Stimulated activated CD8-positive, alpha-beta memory T cell treated with anti-CD3 and anti-CD28 coated beads, Interleukin-7, amount 100 ng/mL, for 1 hour (primary cell): Measurements from ENCODE around the gene PRAMEF27.
"Not testable (repeated sequence)": the region's sequence is repeated elsewhere in the genome, so short reads cannot be mapped to it uniquely, and the experiment has no call there.

Experiments
- DNase-seq, 2 donors: peaks; one replicate each; pipeline ENCODE4 v3.0.0-alpha.2; 2020; ENCODE audit warnings: low read depth in 2 of 2

Gene PRAMEF27

DNA sequence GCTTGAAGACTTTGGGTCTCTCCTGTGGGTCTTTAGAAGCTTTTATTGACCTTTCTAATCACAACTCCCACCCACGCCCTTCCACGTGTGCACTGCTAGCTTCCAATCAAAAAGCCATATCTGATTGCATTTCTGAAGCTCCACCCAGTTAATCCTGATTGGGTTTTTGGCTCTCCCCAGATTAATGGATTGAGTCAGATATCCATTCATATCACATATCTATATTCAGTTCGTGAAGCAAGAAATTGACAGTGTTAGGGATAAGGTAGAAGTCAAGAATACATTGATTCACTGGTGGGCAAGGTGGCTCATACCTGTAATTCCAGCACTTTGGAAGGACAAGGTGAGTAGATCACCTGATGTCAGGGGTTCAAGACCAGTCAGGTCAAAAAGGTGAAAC is at the start of gene PRAMEF27:
Gene PRAMEF27, minus strand, starts transcription at position 101 of the 400 bp plus-strand sequence. CDS start 2,916 bp downstream, outside the sequence.
- DNase-seq: not testable (repeated sequence)

GRCh38 chr1:13070474-13070873 is 14.1 kb upstream of the PRAMEF27 start, which contains the start of gene PRAMEF25:
Gene PRAMEF25, plus strand, starts transcription at chr1:13070774. Its CDS starts 2,920 bp downstream, at chr1:13073694.
- DNase-seq: not testable (repeated sequence)

GRCh38 chr1:13019846-13020245 is 36.5 kb downstream of the PRAMEF27 start:
- DNase-seq: not testable (repeated sequence)

DNA sequence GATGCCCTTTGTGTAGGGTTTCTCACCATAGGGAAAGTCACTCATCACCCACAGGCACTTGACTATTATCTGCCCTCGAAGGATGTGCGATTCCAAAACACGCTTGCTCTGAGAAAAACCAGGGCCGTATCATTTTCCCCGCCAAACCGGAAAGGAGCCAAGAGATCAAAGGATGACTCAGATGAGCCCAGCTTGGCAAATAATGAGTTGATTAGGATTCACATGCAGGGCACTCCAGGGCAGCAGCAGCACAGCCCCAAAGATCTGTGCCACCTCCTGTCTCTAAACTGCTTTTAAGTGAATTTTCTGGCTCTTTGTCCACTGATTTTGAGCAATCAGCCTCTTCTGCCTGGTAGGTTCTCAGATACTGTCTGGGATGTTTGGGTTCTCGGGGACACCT is 44.4 kb downstream of the PRAMEF27 start:
- DNase-seq: not testable (repeated sequence)

DNA sequence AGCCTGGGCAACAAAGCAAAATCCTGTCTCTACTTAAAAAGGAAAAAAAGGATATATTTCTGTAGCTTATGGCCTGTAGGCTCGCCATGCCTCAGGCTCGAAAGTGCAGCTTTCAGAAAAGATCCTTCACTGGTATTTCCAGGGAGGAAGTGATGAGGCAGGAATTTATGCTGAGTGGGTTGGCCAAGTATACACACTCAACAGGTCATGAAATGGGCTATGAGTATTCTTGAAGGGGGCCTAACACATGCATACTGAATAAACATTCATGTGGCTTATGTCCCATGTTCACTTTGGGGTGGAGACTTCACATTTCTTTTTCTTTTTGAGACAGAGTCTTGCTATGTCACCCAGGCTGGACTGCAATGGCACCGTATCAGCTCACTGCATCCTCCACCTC is 47.0 kb downstream of the PRAMEF27 start:
- not testable (repeated sequence) for DNase-seq

DNA sequence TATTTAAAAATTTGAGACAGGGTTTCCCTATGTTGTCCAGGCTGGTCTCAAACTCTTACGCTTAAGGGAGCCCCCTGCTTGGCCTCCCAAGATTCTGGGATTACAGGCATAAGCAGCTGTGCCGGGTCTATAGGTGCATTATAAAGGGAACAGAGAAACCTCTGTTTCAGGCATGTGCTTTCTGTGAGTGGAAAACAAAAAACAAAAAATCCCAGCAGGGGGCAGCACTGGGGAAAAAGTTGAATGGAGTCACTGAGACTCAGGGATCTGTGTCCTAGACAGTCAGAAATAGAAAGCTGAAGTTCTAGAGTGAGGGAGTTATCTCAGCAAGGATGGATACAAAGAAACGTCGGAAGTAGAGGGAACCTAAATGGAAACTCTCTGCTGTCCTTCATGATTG is 50.6 kb downstream of the PRAMEF27 start:
- DNase-seq: not testable (repeated sequence)
